HepG2 (cell line): ENCODE results near the gene DOLK. TPM values are rescaled to one million over a fixed set of nuclear protein-coding genes. Genes with fewer than 3 reads are reported as not detected.

Experiments
- CREB3 ChIP-seq: sonication (generic); formaldehyde crosslinking; IDR thresholded peaks from 2 replicates; pipeline ENCODE4 v1.5.0; 2020; ENCODE audit warnings: missing genetic modification reagents
- DZIP1 ChIP-seq: sonication (generic); formaldehyde crosslinking; IDR thresholded peaks from 2 replicates; pipeline ENCODE4 v1.5.0; 2020; ENCODE audit warnings: mild to moderate bottlenecking, missing genetic modification reagents
- EHMT2 ChIP-seq: fragments of 200-600 bp; sonication (generic); IDR thresholded peaks from 2 replicates; pipeline ENCODE4 v1.7.0; 2017; ENCODE audit warnings: antibody characterized with exemption, low read depth, low read length, borderline replicate concordance
- KLF13 ChIP-seq: sonication (generic); formaldehyde crosslinking; IDR thresholded peaks from 2 replicates; pipeline ENCODE4 v1.4.0; 2020; ENCODE audit warnings: mild to moderate bottlenecking, missing genetic modification reagents
- SKIL ChIP-seq: sonication (generic); formaldehyde crosslinking; IDR thresholded peaks from 2 replicates; pipeline ENCODE4 v1.8.0; 2022; ENCODE audit warnings: missing genetic modification reagents, mild to moderate bottlenecking, moderate library complexity, borderline replicate concordance
- THAP11 ChIP-seq: IDR thresholded peaks from 2 replicates; pipeline ENCODE4 v1.6.1; 2016; ENCODE audit warnings: missing biosample characterization, missing genetic modification reagents
- THRA ChIP-seq: sonication (generic); formaldehyde crosslinking; IDR thresholded peaks from 2 replicates; pipeline ENCODE4 v1.4.0; 2020; ENCODE audit warnings: missing genetic modification reagents, borderline replicate concordance
- ZBTB10 ChIP-seq: sonication (generic); formaldehyde crosslinking; IDR thresholded peaks from 2 replicates; pipeline ENCODE4 v1.4.0; 2020; ENCODE audit warnings: missing genetic modification reagents, borderline replicate concordance
- ZNF317 ChIP-seq: sonication (generic); formaldehyde crosslinking; IDR thresholded peaks from 2 replicates; pipeline ENCODE4 v1.5.0; 2020; ENCODE audit warnings: mild to moderate bottlenecking, missing genetic modification reagents
- ZNF75D ChIP-seq: sonication (generic); formaldehyde crosslinking; IDR thresholded peaks from 2 replicates; pipeline ENCODE4 v1.8.1; 2023; ENCODE audit warnings: missing genetic modification reagents, mild to moderate bottlenecking, borderline replicate concordance
- ZNF784 ChIP-seq: sonication (generic); formaldehyde crosslinking; IDR thresholded peaks from 2 replicates; pipeline ENCODE4 v1.5.1; 2020; ENCODE audit warnings: missing genetic modification reagents, mild to moderate bottlenecking, borderline replicate concordance
- ZNF83 ChIP-seq: sonication (generic); formaldehyde crosslinking; IDR thresholded peaks from 2 replicates; pipeline ENCODE4 v1.4.0; 2020; ENCODE audit warnings: missing genetic modification reagents, mild to moderate bottlenecking, borderline replicate concordance
- polyA plus RNA-seq, 8 experiments: library from polyadenylated mRNA; depleted of rRNA in 3 of 8; stranded (reverse) in 7 of 8; unstranded in 1 of 8; fragments of >200 nt; fragmentation: Illumina TruSeq in 4 of 8; extraction: Trizol in 4 of 8; gene quantifications; 2 replicates each; pipeline versions ENCODE4 v1.2.1 to v1.2.3, GENCODE V29; 2011 to 2016; ENCODE audit warnings: low read depth in 4 of 8, missing spikeins in 1 of 8, mixed read lengths in 1 of 8; ENCODE audit not compliant: insufficient read depth in 1 of 8
- total RNA-seq, 5 experiments: library from RNA; depleted of rRNA; stranded (reverse); fragments of >200 nt; fragmentation: Illumina TruSeq; extraction: Trizol; gene quantifications; 2 replicates each; pipeline ENCODE4 v1.2.3, GENCODE V29; 2016; ENCODE audit warnings: low read depth in 1 of 5

The DOLK gene
- total and polyA plus RNA-seq, 2 of the 13 experiments (the other 11 are each of a cell fraction or from before 2014, with no cell fraction given) = 15.4 to 18.7 TPM

- TF ChIP-seq DZIP1 (CRISPR knock-in tag) = no peak
- TF ChIP-seq THAP11 (CRISPR knock-in tag) = peak; percentile 27; the same call in 1 of the 2 replicates
- no peak for TF ChIP-seq EHMT2
- TF ChIP-seq ZNF784 = no peak
- peak; percentile 64; the same call in 1 of the 2 replicates for TF ChIP-seq SKIL (CRISPR knock-in tag)
- TF ChIP-seq ZNF83 (CRISPR knock-in tag) = no peak
- TF ChIP-seq ZBTB10 = no peak
- TF ChIP-seq THRA (CRISPR knock-in tag) = no peak
- no peak for TF ChIP-seq CREB3 (CRISPR knock-in tag)
- 0 out of 2 replicates have a peak, but pooled peaks have one; percentile 17 for TF ChIP-seq ZNF317 (CRISPR knock-in tag)
- no peak for TF ChIP-seq KLF13 (CRISPR knock-in tag)
- TF ChIP-seq ZNF75D (CRISPR knock-in tag) = no peak
Observed at GRCh38 chr9:128917151-128917849, 30.1 kb downstream of the DOLK start (continued).
